Heart right ventricle (tissue), 16 donors: ENCODE results near the gene FRMPD2. TPM values are rescaled to one million over a fixed set of nuclear protein-coding genes. Genes with fewer than 3 reads are reported as not detected.

Source experiments
- ATAC-seq, 8 donors: fragments of 200-7000 bp; cut with Tn5 transposase; one replicate each; pipeline ENCODE4 v1.9.1; 2020; ENCODE audit warnings: mild to moderate bottlenecking in 8 of 8, moderate library complexity in 8 of 8, moderate number of reproducible peaks in 1 of 8
- DNase-seq, 2 donors: peaks; one replicate each; pipeline ENCODE4 v3.0.0-alpha.2; 2020
- H3K27ac ChIP-seq, 10 donors: fragments of 200-600 bp; sonication (generic) in 2 of 10; one replicate each; pipeline versions ENCODE4 v1.5.0 to v1.8.0; 2020 to 2022; ENCODE audit warnings: mild to moderate bottlenecking in 3 of 10
- H3K27me3 ChIP-seq, 7 donors: fragments of 200-600 bp; one replicate each; pipeline ENCODE4 v1.8.0; 2021 to 2022; ENCODE audit warnings: mild to moderate bottlenecking in 2 of 7
- H3K36me3 ChIP-seq, 9 donors: fragments of 200-600 bp; sonication (generic) in 1 of 9; one replicate each; pipeline versions ENCODE4 v1.5.0 to v1.8.0; 2020 to 2022; ENCODE audit warnings: mild to moderate bottlenecking in 2 of 9
- H3K4me1 ChIP-seq, 9 donors: fragments of 200-600 bp; sonication (generic) in 1 of 9; one replicate each; pipeline versions ENCODE4 v1.5.0 to v1.8.0; 2020 to 2022; ENCODE audit warnings: mild to moderate bottlenecking in 4 of 9
- H3K4me3 ChIP-seq, 10 donors: fragments of 200-600 bp; sonication (generic) in 2 of 10; one replicate each; pipeline versions ENCODE4 v1.5.0 to v1.8.0; 2020 to 2022; ENCODE audit warnings: mild to moderate bottlenecking in 7 of 10, moderate library complexity in 2 of 10
- H3K9me3 ChIP-seq, 11 donors: fragments of 200-600 bp in 10 of 11; sonication (generic) in 2 of 11; one replicate each; pipeline versions ENCODE4 v1.5.0 to v1.8.0; 2013 to 2022; ENCODE audit warnings: mild to moderate bottlenecking in 2 of 11, control low read depth in 1 of 11, moderate library complexity in 1 of 11
- WGBS, 2 donors: extraction: QIAGEN DNeasy Blood & Tissue Kit; methylation state at CpG; one replicate each; pipeline ENCODE4 v1.1.7; 2013; ENCODE audit warnings: inconsistent platforms in 1 of 2; 5-methylcytosine and 5-hydroxymethylcytosine counted together
- intact Hi-C, 10 donors: fragments of 100-400 bp; cut with DNase I; formaldehyde crosslinking; loops; one replicate each; pipeline versions ENCODE4 v1.11.1 to v1.14.2; 2022
- polyA plus RNA-seq, 2 donors: library from polyadenylated mRNA; stranded (reverse); fragments of 200-250 nt; gene quantifications; one replicate each; pipeline ENCODE4 v1.2.3, GENCODE V29; 2013
- total RNA-seq, 10 donors: library from RNA; stranded (reverse); fragmentation: NEBNext Ultra II Directional in 3 of 10; extraction: Animal tissue kit (Norgen Biotek cat#: 25700) in 3 of 10; gene quantifications; one replicate each; pipeline versions ENCODE4 v1.2.1 to v1.2.4, GENCODE V29; 2021 to 2023
- TF ChIP-seq, protein P1 (sequence below), 9 donors: fragments of 200-600 bp; sonication (generic) in 2 of 9; IDR thresholded peaks; one replicate each; pipeline versions ENCODE4 v1.5.0 to v1.8.0; 2021 to 2022; ENCODE audit warnings: antibody characterized with exemption in 9 of 9, mild to moderate bottlenecking in 5 of 9, moderate library complexity in 1 of 9
- donor health status: Arrhythmogenic right ventricular cardiomyopathy.
- donor health status: ischemic (EF 13 %, LVEDD 7.1; RV severe dilation, severe dysfunction).
- donor health status: healthy with polysubstance abuse.
- donor health status: DM: no; HTN: yes; CAD: no.
- donor health status: DM: no; HTN: no; CAD: no.
- donor health status: ischemic (EF 25% LVEDD 6.9; RV normal size, moderate dysfunction).
- donor health status: ischemic (EF 25% LVEDD 5.7; RV mildly dilated, moderate dysfunction).
- donor health status: healthy.
- donor health status: DM: yes; HTN: yes; CAD: no.
- donor health status: Ischemic cardiomyopathy.
- donor health status: ischemic (EF 35%, LVEDD 5.7; RV mildly dilated, moderate dysfunction).
- donor health status: nonischemic (EF 11% LVEDD 7.7; RV severe dilation, severe dysfunction).
- donor health status: DM: yes; HTN: yes; CAD: no.
- donor health status: PGD.
- donor health status: ischemic (EF 29% LVEDD 5.4; RV normal size, mild dysfunction).
- donor health status: nonischemic (EF 23%, LVEDD 6.1; RV moderate dilation, normal function).

The FRMPD2 gene
- total and polyA plus RNA-seq, 12 donors: 0.16 to 0.74 (median 0.23) TPM; not detected in 5

DNA sequence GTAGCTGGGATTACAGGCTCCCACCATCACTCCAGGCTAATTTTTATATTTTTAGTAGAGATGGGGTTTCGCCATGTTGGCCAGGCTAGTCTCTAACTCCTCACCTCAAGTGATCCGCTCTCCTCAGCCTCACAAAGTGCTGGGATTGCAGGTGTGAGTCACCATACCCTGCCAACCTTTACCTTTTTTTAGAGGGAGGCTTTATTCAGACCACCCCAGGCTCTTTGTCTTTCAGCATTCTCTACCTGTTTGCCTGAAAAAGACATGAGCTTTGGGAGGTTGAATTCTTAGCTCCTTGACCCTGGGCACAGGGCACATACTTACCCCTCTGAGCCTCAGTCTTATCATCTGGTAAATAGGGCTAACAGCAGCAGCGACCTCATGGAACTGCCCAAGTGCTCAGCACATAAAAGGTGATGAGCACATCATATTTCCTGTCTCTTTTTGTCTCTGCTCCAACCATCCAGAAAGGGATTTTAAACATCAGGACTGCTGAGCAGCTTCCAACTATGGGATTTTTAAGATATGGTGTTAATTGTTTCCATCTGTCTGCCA lies 17.0 kb downstream of the FRMPD2 start:
- ATAC-seq (no peak), DNase-seq (no peak)
- Histone ChIP-seq H3K4me1 (peaks cover 0 to 7% (median 0%) of the 10 kb centered on the region in 9 donors), H3K27ac (no peak overlapping the region), H3K36me3 (no peaks in the 10 kb centered on the region), H3K4me3 (no peak overlapping the region), H3K9me3 (peaks cover 0 to 5% (median 0%) of the 10 kb centered on the region in 11 donors), H3K27me3 (peaks cover 0 to 5% (median 0%) of the 10 kb centered on the region in 7 donors)
- 83 to 89% methylated on average over 3 of the region's 3 CpGs for WGBS, 2 donors
- intact Hi-C loops: loop anchor here in 1 of 10 donors (10.0 kb wide), 1 partner anchor 63 kb away; no protein-coding TSS in a partner anchor
- TF ChIP-seq, protein P1, sequence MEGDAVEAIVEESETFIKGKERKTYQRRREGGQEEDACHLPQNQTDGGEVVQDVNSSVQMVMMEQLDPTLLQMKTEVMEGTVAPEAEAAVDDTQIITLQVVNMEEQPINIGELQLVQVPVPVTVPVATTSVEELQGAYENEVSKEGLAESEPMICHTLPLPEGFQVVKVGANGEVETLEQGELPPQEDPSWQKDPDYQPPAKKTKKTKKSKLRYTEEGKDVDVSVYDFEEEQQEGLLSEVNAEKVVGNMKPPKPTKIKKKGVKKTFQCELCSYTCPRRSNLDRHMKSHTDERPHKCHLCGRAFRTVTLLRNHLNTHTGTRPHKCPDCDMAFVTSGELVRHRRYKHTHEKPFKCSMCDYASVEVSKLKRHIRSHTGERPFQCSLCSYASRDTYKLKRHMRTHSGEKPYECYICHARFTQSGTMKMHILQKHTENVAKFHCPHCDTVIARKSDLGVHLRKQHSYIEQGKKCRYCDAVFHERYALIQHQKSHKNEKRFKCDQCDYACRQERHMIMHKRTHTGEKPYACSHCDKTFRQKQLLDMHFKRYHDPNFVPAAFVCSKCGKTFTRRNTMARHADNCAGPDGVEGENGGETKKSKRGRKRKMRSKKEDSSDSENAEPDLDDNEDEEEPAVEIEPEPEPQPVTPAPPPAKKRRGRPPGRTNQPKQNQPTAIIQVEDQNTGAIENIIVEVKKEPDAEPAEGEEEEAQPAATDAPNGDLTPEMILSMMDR (IDR thresholded peaks at IDR 0.05): no peak

DNA sequence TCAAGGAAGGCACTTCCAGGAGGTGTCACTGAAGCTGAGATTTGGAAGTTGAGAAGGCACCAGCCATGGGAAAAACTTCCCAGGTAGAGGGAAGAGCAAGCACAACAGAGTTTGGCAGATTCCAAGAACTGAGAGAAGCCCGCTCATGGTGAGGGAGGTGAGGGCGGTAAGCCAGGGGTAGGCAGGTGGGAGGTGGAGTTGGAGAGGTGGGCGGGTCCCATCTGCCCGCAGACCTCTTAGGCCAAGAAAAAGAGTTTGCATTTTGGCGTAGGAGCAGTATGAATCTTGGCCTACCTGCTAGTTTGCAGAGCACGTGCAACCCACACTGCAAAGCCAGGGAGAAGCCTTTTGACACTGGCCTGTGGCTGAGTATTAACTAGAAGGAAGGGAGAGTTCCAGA lies 18.8 kb downstream of the FRMPD2 start:
- WGBS, 2 donors: 91% methylated on average over 6 of the region's 6 CpGs
- no peak for ATAC-seq

DNA sequence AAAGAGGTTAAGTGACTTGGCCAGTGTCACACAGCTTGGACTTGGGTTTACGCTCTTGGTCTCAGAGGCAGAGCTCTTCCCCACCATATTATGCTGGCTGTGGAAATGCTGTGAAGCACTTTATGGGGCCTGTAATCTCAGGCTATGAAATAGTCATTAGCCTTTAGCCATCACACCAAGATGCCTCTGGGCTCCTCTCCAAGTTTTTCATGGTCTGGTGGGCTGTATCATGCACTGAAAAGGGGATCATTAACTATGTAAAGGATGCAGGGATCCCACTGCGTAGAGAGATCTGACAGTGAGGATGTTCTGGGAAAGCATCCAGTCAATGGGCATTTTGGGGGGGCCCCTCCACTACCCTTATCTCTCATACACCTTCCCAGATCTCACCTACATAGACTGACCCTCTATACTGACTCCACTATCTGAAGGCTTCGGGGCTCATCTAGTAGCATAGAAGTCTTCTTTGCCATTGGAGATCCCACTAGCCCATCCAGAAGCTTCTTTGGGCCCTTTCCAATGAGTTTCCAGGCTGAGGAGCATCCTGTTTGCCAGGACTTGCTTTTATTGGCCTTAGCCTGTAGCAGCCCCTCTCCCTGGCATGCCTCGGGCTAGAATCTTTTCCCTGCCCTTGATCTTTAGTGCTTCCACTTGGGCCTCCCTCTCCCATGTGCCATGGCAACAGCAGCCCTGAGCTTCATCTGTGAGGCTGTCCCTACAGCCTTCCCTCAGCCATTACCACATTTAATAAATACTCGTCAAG lies 19.6 kb downstream of the FRMPD2 start:
- 93 to 94% methylated on average over 5 of the region's 5 CpGs for WGBS, 2 donors
- H3K9me3 ChIP-seq: no peaks in the 10 kb centered on the region
- no peak overlapping the region for H3K27ac ChIP-seq

More for the DNA sequence above, 18.8 kb downstream of the FRMPD2 start:
- no peaks in the 10 kb centered on the region for H3K36me3 ChIP-seq
- peaks cover 0 to 14% (median 9%) of the 10 kb centered on the region in 9 donors for H3K4me1 ChIP-seq
- TF ChIP-seq, protein P1 (IDR thresholded peaks at IDR 0.05): no peak
- intact Hi-C loops: loop anchor here in 1 of 10 donors (10.0 kb wide), 1 partner anchor 61 kb away; no protein-coding TSS in a partner anchor
- H3K4me3 ChIP-seq: no peak overlapping the region
- no peak for DNase-seq
- H3K27me3 ChIP-seq: peaks cover 0 to 5% (median 0%) of the 10 kb centered on the region in 7 donors
- H3K9me3 ChIP-seq: peaks cover 0 to 2% (median 0%) of the 10 kb centered on the region in 11 donors
- H3K27ac ChIP-seq: no peak overlapping the region

More for the DNA sequence above, 19.6 kb downstream of the FRMPD2 start:
- no peak for DNase-seq
- no peak for ATAC-seq
- Histone ChIP-seq H3K36me3 (no peaks in the 10 kb centered on the region), H3K27me3 (no peaks in the 10 kb centered on the region), H3K4me1 (peaks cover 0 to 15% (median 9%) of the 10 kb centered on the region in 9 donors), H3K4me3 (no peak overlapping the region)
- intact Hi-C loops: loop anchor here in 1 of 10 donors (10.0 kb wide), 1 partner anchor 60 kb away; no protein-coding TSS in a partner anchor
- TF ChIP-seq, protein P1 (IDR thresholded peaks at IDR 0.05): no peak
